ENCODE data around the gene RAB5IF.

The RAB5IF gene

DNA sequence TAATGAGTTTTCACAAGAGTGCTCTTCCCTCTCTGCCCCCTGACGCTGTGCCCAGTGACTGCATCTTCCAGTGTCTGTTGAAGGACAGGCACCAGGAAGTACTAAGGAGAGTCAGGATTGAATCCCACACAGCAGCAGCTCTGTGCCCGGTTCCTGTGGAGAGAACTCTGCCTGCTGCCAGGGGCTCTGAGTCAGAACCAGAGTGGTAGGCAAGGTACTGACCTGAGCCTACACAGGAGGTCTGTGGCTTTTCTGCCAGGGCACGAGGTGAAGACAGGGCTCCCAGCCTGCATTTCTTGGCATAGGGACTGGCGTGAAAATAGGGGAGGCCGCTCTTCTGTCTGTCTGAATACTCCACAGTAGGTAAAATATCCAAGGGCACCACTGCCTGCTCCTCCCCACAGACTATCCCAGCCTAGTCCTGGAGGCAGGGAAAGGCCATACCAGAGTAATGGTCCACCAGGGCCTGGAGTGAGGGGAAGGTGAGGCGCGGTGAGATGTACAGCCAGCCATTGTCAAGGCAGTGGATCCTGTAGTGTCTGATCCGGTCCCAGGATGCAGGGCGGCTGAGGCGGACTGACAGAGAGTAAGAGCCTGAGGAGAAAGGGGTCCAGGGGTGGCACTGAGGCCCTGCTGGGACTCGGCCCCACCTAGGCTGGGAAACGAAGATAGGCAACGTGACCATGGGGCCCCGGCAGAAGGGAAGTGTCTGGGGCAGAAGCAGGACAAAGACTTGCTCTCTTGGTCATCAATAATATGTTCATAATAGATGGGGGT, 9.4 kb downstream of the RAB5IF start:
- in situ Hi-C loops (cut with HindIII; ENCODE audit: low pct_ligation_motif_present, low sequenced_read_pairs), result no loop called here
- TF ChIP-seq, protein P1, sequence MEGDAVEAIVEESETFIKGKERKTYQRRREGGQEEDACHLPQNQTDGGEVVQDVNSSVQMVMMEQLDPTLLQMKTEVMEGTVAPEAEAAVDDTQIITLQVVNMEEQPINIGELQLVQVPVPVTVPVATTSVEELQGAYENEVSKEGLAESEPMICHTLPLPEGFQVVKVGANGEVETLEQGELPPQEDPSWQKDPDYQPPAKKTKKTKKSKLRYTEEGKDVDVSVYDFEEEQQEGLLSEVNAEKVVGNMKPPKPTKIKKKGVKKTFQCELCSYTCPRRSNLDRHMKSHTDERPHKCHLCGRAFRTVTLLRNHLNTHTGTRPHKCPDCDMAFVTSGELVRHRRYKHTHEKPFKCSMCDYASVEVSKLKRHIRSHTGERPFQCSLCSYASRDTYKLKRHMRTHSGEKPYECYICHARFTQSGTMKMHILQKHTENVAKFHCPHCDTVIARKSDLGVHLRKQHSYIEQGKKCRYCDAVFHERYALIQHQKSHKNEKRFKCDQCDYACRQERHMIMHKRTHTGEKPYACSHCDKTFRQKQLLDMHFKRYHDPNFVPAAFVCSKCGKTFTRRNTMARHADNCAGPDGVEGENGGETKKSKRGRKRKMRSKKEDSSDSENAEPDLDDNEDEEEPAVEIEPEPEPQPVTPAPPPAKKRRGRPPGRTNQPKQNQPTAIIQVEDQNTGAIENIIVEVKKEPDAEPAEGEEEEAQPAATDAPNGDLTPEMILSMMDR (IDR thresholded peaks at IDR 0.05; ENCODE audit: low read depth, low read length, missing control alignments), result no peak
- Histone ChIP-seq H3K4me3 (ENCODE audit: low read depth, low read length) (no peak overlapping the region), H3K36me3 (replicated peaks) (peaks cover 38% of the 10 kb centered on the region), H3K27ac (no peak overlapping the region), H3K27me3 (replicated peaks) (no peaks in the 10 kb centered on the region)
- no peak for DNase-seq

DNA sequence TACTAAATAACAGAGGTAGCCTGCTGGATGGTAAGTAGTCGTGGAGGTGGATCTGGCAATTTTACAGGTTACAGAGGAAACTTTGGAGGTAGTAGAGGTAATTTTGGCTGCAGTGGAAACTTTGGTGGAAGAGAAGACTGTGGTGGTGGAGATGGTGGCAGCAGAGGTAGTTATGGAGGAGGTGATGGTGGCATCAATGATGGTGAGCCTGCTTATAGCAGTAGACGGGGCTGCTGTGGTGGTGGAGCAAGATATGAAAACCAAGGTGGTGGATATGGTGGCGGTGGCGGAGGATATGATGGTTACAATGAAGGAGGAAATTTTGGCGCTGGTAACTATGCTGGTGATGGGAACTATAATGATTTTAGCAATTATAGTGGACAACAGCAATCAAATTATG, 15.3 kb downstream of the RAB5IF start:
- TF ChIP-seq, protein P1 (IDR thresholded peaks at IDR 0.05; ENCODE audit: low read depth, low read length, missing control alignments), result no peak
- DNase-seq, result no peak
- in situ Hi-C loops (cut with HindIII; ENCODE audit: low pct_ligation_motif_present, low sequenced_read_pairs), result no loop called here
- H3K27me3 ChIP-seq (replicated peaks), result no peaks in the 10 kb centered on the region
- no peak overlapping the region for H3K27ac ChIP-seq
- H3K36me3 ChIP-seq (replicated peaks), result no peaks in the 10 kb centered on the region
- no peak overlapping the region for H3K4me3 ChIP-seq (ENCODE audit: low read depth, low read length)

DNA sequence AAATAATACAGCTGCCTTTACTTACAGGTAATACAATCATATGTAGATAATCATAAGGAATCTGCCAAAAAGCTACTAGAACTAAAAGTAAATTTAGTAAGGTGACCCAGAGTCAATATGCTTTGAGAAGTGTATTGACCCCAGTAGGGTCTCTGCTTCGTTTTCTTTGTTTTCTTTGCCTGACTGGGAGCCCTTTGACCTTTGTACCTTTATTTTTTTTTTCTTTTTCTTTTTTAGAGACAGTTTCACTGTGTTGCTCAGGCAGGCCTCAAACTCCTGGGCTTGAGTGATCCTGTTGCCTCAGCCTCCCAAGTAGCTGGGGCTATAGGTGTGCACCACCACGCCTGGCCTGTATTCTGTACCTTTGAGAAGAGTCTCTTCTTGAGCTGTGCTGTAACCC, 17.9 kb downstream of the RAB5IF start:
- no peak overlapping the region for H3K27ac ChIP-seq
- H3K4me3 ChIP-seq (ENCODE audit: low read depth, low read length), result no peak overlapping the region
- in situ Hi-C loops (cut with HindIII; ENCODE audit: low pct_ligation_motif_present, low sequenced_read_pairs), result no loop called here
- TF ChIP-seq, protein P1 (IDR thresholded peaks at IDR 0.05; ENCODE audit: low read depth, low read length, missing control alignments), result no peak
- H3K36me3 ChIP-seq (replicated peaks), result no peaks in the 10 kb centered on the region
- no peaks in the 10 kb centered on the region for H3K27me3 ChIP-seq (replicated peaks)
- DNase-seq, result no peak

DNA sequence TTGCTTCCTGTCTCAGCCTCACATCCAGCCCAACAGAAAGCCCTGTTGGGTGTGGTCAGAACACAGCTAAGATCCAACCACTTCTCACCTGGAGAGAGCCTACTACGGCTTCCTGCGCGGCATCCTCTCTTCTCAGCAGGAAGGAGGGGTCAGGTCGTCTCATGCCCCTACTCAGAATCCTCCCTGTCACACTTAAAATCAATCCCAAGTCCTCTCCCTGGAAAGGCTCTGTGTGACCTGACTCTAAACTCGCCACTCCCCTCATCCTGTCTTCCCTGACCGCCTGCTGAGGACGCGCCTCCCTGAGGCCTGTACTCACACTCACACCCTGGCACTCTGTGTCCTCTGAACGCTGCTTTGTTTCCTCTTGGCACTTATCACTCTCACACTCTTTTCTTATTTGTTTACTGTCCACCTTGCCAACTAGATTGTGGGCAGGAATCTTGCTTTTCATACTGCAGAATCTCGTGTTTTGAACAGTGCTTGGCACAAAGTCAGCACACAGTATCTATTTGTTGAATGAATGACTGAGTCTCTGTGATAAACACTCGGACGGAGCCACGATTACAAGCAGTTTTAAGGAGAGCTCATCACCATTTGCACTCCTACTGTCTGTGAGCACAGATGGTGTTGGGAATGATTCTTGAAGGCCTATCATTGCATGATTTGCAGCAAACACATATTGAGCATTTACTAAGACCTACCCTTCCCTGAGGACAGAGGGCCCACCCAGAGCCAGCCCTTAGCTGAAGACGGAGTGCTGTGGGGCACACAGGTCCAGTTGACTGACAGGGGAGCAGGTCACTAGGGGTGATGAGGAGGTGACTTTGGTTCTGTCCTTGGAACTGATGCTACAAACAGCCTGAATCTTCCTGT, 18.7 kb downstream of the RAB5IF start:
- TF ChIP-seq, protein P1 (IDR thresholded peaks at IDR 0.05; ENCODE audit: low read depth, low read length, missing control alignments), result no peak
- Histone ChIP-seq H3K27me3 (replicated peaks) (no peaks in the 10 kb centered on the region), H3K4me3 (ENCODE audit: low read depth, low read length) (no peak overlapping the region), H3K27ac (no peak overlapping the region), H3K36me3 (replicated peaks) (no peaks in the 10 kb centered on the region)
- DNase-seq, result no peak
- in situ Hi-C loops (cut with HindIII; ENCODE audit: low pct_ligation_motif_present, low sequenced_read_pairs), result no loop called here

DNA sequence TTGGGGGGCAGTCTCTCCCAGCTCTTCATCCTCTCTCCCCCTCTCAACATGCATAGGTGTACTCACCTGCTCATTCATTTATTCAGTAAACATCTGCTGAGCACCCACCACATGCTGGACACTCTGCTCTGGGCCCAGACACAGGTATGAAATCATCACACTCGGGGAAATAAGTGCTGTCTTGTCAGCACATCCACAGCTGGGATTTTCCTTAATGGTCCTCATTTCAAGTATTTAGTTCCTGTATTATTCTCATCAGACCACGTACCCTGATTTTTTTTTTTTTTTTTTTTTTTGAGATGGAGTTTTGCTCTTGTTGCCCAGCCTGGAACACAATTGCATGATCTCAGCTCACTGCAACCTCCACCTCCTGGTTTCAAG, 19.4 kb downstream of the RAB5IF start:
- TF ChIP-seq, protein P1 (IDR thresholded peaks at IDR 0.05; ENCODE audit: low read depth, low read length, missing control alignments), result no peak
- no peak for DNase-seq
- H3K27me3 ChIP-seq (replicated peaks), result no peaks in the 10 kb centered on the region
- H3K36me3 ChIP-seq (replicated peaks), result no peaks in the 10 kb centered on the region
- no peak overlapping the region for H3K4me3 ChIP-seq (ENCODE audit: low read depth, low read length)
- no peak overlapping the region for H3K27ac ChIP-seq
- in situ Hi-C loops (cut with HindIII; ENCODE audit: low pct_ligation_motif_present, low sequenced_read_pairs), result no loop called here
